Measurements from ENCODE around the gene UXS1.

GRCh38 chr2:106089611-106090010 is 104.5 kb downstream of the UXS1 start:
- TF ChIP-seq EZH2 (IDR thresholded peaks at IDR 0.05; ENCODE audit: insufficient read depth, low read length) (no peak), CTCF (IDR thresholded peaks at IDR 0.05; ENCODE audit: insufficient read depth, low read depth, low read length) (no peak)
